ENCODE results near the gene IGSF11.

DNA sequence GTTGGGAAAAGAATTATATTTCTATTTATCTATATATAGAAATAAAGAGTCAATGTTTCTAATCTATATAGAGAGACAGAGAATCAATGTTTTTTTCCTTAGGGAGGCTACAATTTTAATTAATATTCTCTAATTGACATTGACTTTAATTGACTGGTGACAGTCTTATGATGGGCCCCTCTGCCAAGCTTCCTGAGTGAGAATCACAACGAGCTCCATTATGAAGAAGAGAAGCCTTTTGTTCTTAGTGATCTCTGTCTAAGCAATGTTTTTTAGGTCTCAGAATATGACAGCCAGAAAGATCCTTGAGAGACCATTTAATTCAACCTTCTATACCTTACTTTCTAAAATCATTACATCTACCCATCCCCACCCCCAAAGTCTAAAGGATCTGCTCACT is 70.9 kb downstream of the IGSF11 start:
- TF ChIP-seq, protein P1, sequence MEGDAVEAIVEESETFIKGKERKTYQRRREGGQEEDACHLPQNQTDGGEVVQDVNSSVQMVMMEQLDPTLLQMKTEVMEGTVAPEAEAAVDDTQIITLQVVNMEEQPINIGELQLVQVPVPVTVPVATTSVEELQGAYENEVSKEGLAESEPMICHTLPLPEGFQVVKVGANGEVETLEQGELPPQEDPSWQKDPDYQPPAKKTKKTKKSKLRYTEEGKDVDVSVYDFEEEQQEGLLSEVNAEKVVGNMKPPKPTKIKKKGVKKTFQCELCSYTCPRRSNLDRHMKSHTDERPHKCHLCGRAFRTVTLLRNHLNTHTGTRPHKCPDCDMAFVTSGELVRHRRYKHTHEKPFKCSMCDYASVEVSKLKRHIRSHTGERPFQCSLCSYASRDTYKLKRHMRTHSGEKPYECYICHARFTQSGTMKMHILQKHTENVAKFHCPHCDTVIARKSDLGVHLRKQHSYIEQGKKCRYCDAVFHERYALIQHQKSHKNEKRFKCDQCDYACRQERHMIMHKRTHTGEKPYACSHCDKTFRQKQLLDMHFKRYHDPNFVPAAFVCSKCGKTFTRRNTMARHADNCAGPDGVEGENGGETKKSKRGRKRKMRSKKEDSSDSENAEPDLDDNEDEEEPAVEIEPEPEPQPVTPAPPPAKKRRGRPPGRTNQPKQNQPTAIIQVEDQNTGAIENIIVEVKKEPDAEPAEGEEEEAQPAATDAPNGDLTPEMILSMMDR (IDR thresholded peaks at IDR 0.05; ENCODE audit: insufficient read depth, low read depth, low read length), result no peak
- no peak for TF ChIP-seq EZH2 (IDR thresholded peaks at IDR 0.05; ENCODE audit: insufficient read depth, low read length)
